Type B pancreatic cell (in vitro differentiated cells): ENCODE measurements around the gene TGM4. TPM values are rescaled to one million over a fixed set of nuclear protein-coding genes. Genes with fewer than 3 reads are reported as not detected.

Experiments used
- DNase-seq: peaks from one replicate; pipeline ENCODE4 v3.0.0; 2021; ENCODE audit warnings: mixed read lengths; ENCODE audit not compliant: unreplicated experiment; ENCODE audit errors: extremely low spot score
- H3K27ac Mint-ChIP-seq: 2 replicates; pipeline ENCODE4 v1.8.0; 2021; ENCODE audit warnings: mild to moderate bottlenecking, mixed read lengths
- H3K27me3 Mint-ChIP-seq: 2 replicates; pipeline ENCODE4 v1.8.0; 2021; ENCODE audit warnings: mixed read lengths
- H3K36me3 Mint-ChIP-seq: 2 replicates; pipeline ENCODE4 v1.8.0; 2021; ENCODE audit warnings: mixed read lengths
- H3K4me1 Mint-ChIP-seq: one replicate; pipeline ENCODE4 v1.8.0; 2021; ENCODE audit warnings: mixed read lengths; ENCODE audit not compliant: unreplicated experiment
- H3K4me3 Mint-ChIP-seq: 2 replicates; pipeline ENCODE4 v1.8.0; 2021; ENCODE audit warnings: mild to moderate bottlenecking, mixed read lengths
- H3K9me3 Mint-ChIP-seq: 2 replicates; pipeline ENCODE4 v1.8.0; 2021; ENCODE audit warnings: mixed read lengths
- CTCF ChIP-seq: fragments of 200-600 bp; sonication (generic); conservative IDR thresholded peaks from 2 replicates; pipeline ENCODE4 v1.5.0; 2021; ENCODE audit warnings: antibody characterized with exemption, mild to moderate bottlenecking
- total RNA-seq: library from RNA; stranded (reverse); gene quantifications from 2 replicates; pipeline ENCODE4 v1.2.1, GENCODE V29; 2021; ENCODE audit warnings: low replicate concordance

TGM4 gene
- total RNA-seq, 1 donor from 2014 or later, result not detected

- TF ChIP-seq CTCF, result no peak
- H3K27ac Mint-ChIP-seq, result no peak overlapping the region
- no peaks in the 10 kb centered on the region for H3K27me3 Mint-ChIP-seq
- H3K36me3 Mint-ChIP-seq, result peaks cover 7% of the 10 kb centered on the region
- H3K4me3 Mint-ChIP-seq, result no peak overlapping the region
- peaks cover 6% of the 10 kb centered on the region for H3K9me3 Mint-ChIP-seq
- DNase-seq, result no peak
- peaks cover 8% of the 10 kb centered on the region for H3K4me1 Mint-ChIP-seq
Observed at GRCh38 chr3:44915702-44916438, 41.5 kb downstream of the TGM4 start.

GRCh38 chr3:44918087-44918486 lies 43.7 kb downstream of the TGM4 start:
- no peaks in the 10 kb centered on the region for H3K9me3 Mint-ChIP-seq
- peaks cover 7% of the 10 kb centered on the region for H3K36me3 Mint-ChIP-seq
- no peak for DNase-seq
- H3K27me3 Mint-ChIP-seq, result no peaks in the 10 kb centered on the region
- no peak overlapping the region for H3K4me3 Mint-ChIP-seq
- TF ChIP-seq CTCF, result no peak
- H3K4me1 Mint-ChIP-seq, result peaks cover 8% of the 10 kb centered on the region
- no peak overlapping the region for H3K27ac Mint-ChIP-seq

- no peaks in the 10 kb centered on the region for H3K27me3 Mint-ChIP-seq
- no peak for TF ChIP-seq CTCF
- no peak for DNase-seq
- peaks cover 8% of the 10 kb centered on the region for H3K4me1 Mint-ChIP-seq
- H3K27ac Mint-ChIP-seq, result no peak overlapping the region
- H3K4me3 Mint-ChIP-seq, result no peak overlapping the region
- no peaks in the 10 kb centered on the region for H3K9me3 Mint-ChIP-seq
- H3K36me3 Mint-ChIP-seq, result peaks cover 7% of the 10 kb centered on the region
Observed at GRCh38 chr3:44918581-44918980, 44.2 kb downstream of the TGM4 start.

DNA sequence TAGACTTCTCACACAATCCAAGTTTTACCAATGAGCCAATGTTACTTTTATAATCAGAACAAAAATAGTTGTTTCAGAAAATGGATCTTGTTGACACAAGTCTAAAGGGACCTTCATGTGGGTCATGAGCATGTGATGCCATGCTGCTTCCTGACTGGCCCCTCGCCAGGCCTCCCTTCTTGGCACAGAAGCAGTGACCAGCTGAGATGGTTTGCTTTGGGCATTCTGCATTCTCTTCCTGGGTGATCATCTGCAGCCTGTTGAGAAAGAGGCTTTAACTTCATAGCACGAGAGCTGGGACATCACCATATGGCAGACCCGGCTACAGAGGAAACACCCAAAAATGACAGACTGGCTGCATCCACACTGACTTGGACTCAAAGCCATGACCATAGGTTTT lies 45.7 kb downstream of the TGM4 start:
- TF ChIP-seq CTCF, result no peak
- Mint-ChIP-seq H3K9me3 (no peaks in the 10 kb centered on the region), H3K27ac (no peak overlapping the region), H3K36me3 (peaks cover 7% of the 10 kb centered on the region), H3K27me3 (no peaks in the 10 kb centered on the region), H3K4me1 (no peaks in the 10 kb centered on the region), H3K4me3 (no peak overlapping the region)
- no peak for DNase-seq

GRCh38 chr3:44923632-44924456 lies 49.4 kb downstream of the TGM4 start:
- Mint-ChIP-seq H3K27ac (no peak overlapping the region), H3K27me3 (no peaks in the 10 kb centered on the region), H3K36me3 (peaks cover 16% of the 10 kb centered on the region), H3K4me1 (peaks cover 4% of the 10 kb centered on the region), H3K4me3 (no peak overlapping the region), H3K9me3 (no peaks in the 10 kb centered on the region)
- no peak for TF ChIP-seq CTCF
- DNase-seq, result no peak
